GM18498 (cell line): Measurements from ENCODE around the gene TSACC.

Source experiments
- ATAC-seq: cut with Tn5 transposase; IDR thresholded peaks from one replicate; pipeline ENCODE4 v1.9.1; 2021; ENCODE audit warnings: mild to moderate bottlenecking, moderate library complexity; ENCODE audit not compliant: unreplicated experiment

Gene TSACC

DNA sequence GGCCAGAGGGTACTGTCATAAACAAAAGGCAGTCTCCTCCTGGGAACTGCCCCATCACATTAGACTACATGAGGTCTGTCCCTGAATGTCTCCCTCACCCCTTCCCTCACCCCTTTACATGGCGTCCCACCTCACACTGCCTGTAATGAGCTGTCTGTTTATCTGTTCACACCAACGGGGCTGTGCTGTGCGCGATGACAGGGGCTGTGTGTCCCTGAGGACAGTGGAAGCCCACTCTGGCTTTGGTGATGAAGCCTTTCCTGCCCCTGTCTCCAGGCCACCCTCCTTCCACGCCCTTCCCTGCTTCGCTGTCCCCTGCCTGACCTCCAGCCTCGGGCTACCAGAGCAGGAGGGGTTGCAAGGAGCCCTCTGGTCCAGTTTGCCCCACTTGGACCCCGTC, 53.4 kb downstream of the TSACC start:
- ATAC-seq, result no peak

DNA sequence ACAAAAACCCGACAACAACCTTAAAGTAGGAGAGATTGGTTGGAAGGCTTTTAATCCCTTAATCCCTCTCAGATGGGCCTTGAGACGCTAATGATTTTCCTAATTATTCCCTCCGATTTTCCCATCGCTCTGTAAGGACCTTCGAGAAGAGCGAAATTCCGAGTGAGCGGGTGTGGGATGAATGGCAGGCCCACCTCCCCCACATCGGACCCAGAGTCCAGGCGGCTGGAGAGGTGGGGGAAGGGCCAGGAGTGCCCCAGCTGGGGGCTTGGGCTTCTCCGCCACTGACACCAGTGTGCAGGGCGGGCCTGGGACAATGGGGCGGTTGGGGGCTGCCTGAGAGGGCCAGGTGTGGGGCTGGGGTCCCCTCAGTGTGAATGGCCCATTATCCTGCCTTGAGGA, 54.1 kb downstream of the TSACC start:
- ATAC-seq, result no peak

DNA sequence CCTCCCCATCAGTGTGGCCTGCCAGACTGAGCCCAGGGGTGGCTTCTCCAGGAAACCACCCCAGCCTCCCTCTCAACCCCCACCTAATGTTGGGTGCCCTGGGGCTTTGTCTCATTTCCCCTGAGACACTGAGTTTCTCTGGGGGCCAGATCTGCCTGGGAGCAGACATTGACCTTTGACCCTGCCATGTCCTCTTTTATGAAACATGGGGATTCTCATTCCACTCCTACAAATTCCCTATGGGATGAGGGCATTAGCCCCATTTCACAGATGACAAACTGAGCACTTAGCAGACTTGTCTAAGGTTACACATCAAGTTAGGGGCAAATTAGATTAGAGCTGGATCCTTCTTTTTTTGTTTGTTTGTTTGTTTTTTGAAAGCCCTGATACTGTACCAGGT, 54.8 kb downstream of the TSACC start:
- ATAC-seq, result no peak

DNA sequence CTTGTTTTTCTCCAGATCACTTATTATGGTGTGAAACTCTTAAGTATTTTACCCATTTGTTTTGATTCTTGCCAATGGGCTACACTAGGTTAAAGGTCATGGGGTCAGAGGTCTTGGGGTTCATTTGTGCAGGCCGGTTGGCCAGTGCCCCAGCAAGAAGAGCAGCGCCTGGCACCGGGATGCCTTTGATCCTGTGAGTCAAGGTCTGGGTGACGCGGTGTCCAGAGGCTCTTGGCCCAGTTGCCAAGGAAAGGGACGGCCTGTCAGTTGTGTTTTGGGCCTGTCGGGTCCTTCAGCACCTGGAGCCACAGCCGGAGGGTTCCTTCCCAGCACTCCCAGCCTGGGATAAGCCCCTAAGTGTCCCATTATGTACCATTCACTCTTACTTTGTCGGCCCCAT, 55.8 kb downstream of the TSACC start:
- ATAC-seq, result no peak

DNA sequence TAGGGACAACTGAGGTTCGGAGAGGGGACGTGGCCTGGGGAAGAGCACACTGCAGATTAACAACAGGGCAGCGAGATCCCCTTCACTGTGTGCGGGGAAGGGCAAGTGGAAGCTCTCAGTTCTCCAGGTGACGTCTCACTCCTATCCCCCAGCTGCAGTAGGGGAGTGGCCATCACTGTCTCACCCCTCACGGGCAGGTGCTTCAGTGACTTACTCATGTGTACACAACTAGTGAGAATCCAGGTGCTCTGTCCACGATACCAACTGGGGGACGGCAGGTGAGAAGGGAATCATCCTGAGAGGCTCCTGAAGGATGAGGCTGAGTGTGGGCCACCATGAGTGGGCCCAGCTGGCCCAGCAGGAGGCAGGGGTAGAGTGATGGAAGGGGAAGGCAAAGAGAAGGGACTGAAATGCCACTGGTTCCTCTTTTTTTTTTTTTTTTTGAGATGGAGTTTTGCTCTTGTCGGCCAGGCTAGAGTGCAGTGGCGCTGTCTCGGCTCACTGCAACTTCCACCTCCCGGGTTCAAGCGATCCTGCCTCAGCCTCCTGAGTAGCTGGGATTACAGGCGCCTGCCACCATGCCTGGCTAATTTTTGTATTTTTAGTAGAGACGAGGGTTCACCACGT, 56.6 kb downstream of the TSACC start:
- no peak for ATAC-seq
